ENCODE data around the gene DKK3. TPM values are rescaled to one million over a fixed set of nuclear protein-coding genes. Genes with fewer than 3 reads are reported as not detected.
A peak's percentile ranks its signal among the peaks of the same experiment; 100 is the strongest.

DKK3 gene
- total RNA-seq, 1 donor from 2014 or later: 67.7 TPM

DNA sequence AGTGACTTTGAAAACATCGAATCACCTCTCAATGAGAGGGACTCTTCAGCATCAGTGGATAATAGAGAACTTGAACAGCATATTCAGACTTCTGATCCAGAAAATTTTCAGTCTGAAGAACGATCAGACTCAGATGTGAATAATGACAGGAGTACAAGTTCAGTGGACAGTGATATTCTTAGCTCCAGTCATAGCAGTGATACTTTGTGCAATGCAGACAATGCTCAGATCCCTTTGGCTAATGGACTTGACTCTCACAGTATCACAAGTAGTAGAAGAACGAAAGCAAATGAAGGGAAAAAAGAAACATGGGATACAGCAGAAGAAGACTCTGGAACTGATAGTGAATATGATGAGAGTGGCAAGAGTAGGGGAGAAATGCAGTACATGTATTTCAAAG, 65.8 kb downstream of the DKK3 start:
- DNase-seq: no peak

DNA sequence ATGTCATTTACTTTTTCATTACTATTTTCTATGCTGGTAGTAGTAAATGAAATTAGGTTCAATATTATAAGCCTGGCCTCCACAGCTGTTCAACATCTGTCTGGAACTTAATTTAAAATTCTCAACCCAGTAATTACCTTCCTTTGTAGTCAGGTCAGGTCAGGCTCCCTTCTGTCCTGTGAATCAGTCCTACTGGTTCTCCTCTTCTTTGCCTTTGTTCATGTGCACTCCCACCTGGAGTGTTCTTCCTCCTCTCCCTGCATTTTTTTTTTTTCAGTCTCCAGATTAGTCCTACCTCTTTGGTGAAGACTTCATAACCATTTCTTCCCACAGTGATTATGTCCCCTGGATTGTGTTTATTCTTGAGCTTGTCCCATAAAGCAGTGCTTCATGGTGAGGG, 67.9 kb downstream of the DKK3 start:
- DNase-seq: no peak

DNA sequence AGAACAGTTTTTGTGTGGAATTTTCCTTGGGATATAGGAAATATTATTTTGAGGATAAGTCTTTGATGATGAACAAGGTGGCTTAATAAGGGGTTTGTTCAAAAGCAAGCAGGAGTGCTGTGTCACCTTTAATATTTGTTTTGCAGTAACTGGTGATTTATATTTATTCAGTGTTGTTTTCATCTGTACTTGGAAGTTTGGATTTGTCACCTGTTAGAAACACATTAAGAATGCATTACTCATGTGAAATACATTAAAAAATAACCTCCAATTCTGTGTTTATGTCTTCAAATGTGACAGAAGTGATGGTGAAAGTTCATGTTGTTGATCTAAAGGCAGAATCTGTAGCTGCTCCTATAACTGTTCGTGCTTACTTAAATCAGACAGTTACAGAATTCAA, 70.5 kb downstream of the DKK3 start:
- no peak for DNase-seq

DNA sequence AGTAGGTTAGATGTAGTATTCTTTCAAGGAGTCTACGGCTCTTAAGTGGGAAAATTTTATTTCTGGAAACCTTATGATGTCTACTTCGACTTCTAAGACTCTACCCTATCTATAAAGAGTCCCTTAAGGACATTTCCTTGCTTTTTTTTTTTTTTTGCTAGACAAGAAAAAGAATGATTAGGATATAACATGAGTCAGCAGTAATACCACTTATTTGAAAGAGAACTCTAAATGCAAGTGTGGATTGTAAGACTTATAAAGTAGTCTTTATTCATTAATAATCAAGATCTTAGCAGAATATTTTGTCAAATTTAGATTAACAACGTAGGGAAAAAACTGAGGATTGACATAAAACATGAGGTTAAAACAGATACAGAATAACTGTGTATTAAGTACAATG, 71.0 kb downstream of the DKK3 start:
- no peak for DNase-seq

- DNase-seq: no peak
Observed at GRCh38 chr11:11935536-11935935, 72.9 kb downstream of the DKK3 start.

GRCh38 chr11:11931461-11932055, 76.9 kb downstream of the DKK3 start:
- DNase-seq: peak; percentile 43

GRCh38 chr11:11929920-11930319, 78.5 kb downstream of the DKK3 start:
- no peak for DNase-seq

DNA sequence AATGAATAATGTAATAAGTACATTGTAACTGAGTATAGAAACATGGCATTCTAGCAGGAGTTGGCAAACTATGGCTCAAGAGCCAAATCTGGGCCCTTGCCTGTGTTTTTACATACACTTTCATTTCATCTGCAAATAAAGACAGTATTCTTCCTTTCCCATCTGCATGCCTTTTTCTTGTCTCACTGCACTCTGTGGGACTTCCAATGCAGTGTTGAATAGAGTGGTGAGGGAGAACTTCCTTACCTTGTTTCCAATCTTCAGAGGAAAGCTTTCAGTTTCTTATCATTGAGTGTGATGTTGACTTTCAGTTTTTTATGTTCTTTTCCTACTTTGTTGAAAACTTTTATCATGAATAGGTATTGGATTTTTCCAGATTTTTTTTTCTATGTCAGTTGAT, 84.6 kb downstream of the DKK3 start:
- no peak for DNase-seq

GRCh38 chr11:11916981-11917399, 91.4 kb downstream of the DKK3 start:
- DNase-seq: no peak

DNA sequence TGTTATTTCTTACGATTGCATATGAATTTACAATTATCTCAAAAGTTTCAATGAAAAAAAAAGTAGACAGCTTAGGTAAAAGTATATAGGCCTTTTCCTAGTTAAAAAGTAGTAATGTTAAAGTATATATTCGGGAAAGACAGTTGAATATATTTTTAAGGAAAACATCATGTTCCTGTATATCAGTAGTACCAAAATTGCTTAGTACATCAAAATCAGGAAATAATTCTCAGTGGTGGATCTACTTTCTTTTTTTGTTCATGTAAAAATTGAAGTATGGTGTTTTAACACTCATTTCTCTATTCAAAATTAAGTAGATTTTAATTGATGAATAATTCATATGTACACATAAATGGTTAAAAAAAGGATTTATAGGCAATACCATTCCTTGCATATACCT, 92.8 kb downstream of the DKK3 start:
- no peak for DNase-seq

GRCh38 chr11:11913395-11913794, 95.0 kb downstream of the DKK3 start:
- DNase-seq: no peak

Other genes starting within 250 kb of the DKK3 start
- gene USP47, start 166.7 kb downstream of the DKK3 start, total RNA-seq: 121 TPM
- 57.8 TPM for gene MICAL2, start 102.0 kb upstream of the DKK3 start, total RNA-seq